OCI-M2 (cell line): Measurements from ENCODE around the gene DDX1.

Experiments used
- DNase-seq: peaks from one replicate; lab custom pipeline; 2025; ENCODE audit not compliant: unreplicated experiment; lab: John Stamatoyannopoulos, UW

Gene DDX1

GRCh38 chr2:15626967-15627366, 35.3 kb downstream of the DDX1 start:
- no peak for DNase-seq

DNA sequence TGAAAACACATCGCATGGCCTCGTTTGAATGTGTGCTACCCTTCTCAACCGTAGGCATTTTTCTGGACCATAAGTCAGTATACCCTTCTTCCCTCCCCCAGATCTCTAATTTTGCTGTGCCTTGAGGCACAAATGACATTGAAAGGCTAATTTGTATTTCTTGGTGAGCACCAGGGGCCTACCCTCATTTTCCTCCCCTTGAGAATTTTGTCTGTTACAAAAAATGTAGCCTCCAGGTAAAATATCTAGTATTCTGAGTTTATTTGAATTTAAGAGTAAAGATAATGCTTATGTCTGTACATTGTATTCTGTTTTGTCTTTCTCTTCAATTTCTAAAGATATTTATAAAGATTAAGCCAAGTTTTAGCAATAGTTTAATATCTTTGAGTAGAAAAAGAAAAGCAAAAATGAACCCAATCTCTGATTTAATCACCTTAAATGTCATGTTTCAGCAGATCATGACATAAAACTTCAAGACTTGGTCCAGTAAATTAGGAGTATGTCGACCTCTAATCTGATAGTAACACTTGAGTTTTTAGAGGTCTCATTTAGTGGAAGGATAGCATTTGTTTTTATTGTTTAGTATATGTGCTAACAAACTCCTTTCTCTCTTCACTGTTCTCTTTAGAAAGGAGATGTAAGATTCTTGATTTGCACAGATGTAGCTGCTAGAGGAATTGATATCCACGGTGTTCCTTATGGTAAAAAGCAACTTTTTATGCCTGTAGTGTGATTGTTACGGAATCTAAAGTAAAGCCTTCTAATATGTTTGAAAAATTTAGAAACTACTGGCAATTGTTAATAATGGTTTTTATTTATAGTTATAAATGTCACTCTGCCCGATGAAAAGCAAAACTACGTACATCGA, 36.4 kb downstream of the DDX1 start:
- no peak for DNase-seq

DNA sequence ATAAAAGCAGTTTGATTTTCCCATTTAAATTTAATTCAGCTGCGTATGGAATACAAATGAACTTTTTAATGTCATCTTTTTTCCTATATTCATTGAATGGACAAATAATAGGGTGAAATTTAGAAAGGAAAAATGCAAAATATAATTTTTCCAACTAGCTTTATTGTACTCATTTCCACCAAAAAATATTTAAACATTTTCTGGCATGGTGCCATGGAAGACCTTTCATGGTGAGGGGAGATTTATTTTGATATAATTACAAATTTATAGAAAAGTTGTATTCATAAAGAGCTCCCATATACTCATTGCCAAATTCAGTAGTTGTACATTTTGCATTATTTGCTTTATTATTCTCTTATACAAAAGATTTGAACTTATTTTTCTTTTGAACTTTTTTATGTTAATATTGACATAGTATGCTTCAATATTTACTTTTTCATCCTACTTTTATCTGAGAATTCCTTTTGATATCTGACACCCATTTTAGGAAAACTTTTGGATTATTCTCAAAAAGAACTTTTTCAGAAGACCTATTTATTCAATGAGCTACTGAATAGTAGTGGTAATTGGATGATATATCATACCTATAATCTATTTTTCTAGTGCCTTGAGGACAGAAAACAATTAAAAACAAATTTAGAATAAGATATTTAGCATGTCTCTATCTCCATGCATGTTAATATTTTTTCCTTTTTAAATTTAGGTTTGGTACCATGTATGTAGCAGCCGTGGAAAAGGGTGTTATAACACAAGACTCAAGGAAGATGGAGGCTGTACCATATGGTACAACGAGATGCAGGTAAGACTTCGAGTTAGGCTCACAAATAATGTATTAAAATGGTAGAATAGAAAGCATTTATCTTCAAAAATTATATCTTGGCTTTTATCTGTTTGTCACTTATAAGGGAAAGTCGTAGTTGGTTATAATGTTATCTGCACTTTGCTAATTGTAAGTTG, 37.5 kb downstream of the DDX1 start:
- no peak for DNase-seq

GRCh38 chr2:15630121-15630977, 38.7 kb downstream of the DDX1 start:
- no peak for DNase-seq

- DNase-seq = no peak
Measured at GRCh38 chr2:15630978-15631719, 39.5 kb downstream of the DDX1 start.

GRCh38 chr2:15631883-15632282, 40.2 kb downstream of the DDX1 start:
- no peak for DNase-seq

- DNase-seq = no peak
Measured at GRCh38 chr2:15633043-15633970, 41.6 kb downstream of the DDX1 start.

DNA sequence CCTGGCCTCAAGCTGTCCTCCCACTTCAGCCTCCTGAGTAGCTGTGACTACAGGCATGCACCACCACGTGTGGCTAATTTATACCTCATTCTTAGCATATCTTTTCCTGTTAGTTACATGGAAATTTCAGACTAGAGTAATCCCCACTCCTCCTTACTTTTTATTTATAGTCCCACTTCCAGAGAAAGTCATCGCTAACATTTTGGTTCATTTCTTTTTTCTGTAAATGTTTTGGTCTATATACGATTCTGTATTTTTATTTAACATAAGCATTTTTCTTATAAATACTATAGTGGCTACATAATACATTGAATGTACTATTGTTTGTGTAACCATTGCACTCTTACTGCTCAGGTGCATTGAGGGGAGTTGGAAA, 42.3 kb downstream of the DDX1 start:
- no peak for DNase-seq

GRCh38 chr2:15634846-15635490, 43.3 kb downstream of the DDX1 start:
- DNase-seq = no peak

DNA sequence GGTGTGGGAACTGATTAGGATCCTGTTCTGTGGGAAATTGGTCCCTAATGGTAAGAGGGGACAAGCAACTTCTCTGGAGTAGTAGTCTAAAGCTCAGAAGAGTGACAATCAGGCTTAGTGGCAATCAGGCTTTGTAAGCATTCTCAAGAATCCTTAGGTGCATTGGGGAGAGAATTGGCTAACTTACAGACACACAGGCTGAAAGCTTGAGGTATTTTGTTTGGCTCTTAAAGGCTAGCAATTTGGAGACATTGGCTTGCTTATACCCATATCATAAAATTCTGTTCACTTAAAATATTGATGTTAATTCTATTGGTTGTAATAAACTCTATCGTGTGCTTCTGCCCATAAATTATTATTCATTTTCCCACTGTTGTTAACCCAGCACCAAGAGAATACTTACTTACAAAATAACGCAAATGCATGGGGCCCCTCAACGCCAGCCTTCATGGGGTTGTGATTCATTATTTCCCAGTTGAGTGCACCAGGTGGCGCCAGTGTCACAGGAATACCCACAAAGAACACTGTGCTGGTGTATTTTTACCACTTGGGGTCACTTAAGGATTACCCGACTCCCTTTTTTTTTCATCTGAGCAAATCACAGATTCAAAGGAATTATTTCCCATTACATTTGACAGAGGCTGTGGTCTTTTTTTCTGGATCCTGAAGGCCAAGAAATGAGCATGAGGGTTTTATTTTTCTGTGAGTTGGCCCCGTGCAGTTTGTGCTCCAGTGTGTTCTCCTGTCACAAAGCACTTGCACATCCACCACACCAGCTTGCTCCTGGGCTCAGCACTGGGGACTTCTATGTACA, 45.5 kb downstream of the DDX1 start:
- no peak for DNase-seq

GRCh38 chr2:15638720-15639119, 47.1 kb downstream of the DDX1 start:
- DNase-seq = no peak

DNA sequence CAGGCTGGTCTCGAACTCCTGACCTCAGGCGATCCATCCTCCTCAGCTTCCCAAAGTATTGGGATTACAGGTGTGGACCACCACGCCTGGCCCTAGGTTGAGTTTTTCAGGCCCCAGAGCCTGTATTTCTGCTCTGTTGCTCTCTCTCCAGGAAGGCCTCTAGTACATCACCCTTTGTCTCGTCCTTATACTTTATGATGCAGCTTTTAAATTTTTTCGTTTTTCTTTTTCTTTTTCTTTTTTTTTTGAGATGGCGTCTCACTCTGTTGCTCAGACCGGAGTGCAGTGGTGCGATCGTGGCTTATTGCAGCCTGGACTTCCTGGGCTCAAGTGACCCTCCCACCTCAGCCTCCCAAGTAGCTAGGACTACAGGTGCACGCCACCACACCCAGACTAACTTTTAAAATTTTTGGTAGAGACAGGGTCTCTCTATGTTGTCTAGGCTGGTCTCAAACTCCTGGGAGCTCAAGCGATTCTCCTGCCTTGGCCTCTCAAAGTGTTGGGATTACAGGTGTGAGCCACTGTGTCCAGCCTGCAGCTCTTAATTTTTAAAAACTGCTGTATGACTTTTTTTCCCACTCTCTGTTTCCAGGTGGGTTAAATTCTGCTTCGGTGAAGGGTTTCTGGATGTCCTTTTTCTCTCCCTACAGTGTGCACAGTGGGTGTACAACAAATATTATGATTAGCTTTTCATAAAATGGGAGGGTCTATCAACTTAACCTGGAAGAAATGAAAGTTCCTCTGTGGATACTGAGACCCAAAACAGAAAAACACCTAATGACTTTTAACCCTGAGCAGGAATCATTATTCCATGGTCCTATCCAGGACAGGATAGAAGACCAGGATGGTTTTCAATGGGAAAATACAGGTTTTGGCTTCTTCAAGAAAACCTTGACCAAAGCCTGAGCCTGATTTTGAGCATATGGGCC, 47.9 kb downstream of the DDX1 start:
- no peak for DNase-seq

DNA sequence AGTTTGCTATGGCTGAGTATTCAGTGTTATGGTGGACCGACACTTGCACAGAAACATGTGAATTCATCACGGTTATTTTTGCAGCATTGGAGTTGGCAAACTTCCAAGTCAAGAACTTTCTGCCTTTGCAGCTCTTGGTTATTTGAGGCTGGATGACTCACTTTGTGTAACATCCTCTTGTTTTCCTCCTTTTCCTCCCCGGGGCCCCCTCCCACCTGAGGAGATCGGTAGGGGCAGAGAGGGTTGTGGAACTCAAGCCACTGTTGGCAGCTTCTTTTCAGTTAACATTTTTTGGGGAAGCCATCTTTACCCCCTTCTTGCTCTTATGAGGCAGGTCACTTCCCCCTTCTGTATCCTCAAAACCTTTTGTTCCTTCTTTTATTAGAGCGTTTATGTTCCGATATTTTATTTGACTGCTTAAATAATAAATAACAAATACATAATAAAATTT, 48.6 kb downstream of the DDX1 start:
- no peak for DNase-seq

- DNase-seq = no peak
Measured at GRCh38 chr2:15640784-15641183, 49.1 kb downstream of the DDX1 start.

DNA sequence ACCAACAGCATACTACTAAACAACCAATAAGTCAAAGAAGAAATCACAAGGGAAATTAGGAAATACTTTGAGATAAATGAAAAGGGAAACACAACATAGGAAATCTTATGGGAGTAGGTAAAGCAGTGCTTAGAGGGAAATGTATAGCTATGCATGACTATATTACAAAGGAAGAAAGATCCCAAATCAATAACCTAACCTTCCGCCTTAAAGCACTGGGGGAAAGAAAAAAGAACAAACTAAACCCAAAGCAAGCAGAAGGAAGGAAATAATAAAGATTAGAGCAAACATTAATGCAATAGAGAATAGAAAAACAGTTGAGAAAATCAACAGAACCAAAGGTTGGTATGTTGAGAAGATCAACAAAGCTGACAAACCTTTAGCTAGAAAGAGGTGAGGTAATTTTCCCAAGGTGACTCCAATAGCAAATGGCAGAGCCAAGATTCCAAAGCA, 49.9 kb downstream of the DDX1 start:
- DNase-seq = no peak

GRCh38 chr2:15642011-15642814, 50.5 kb downstream of the DDX1 start:
- DNase-seq = no peak
